ENCODE measurements around the gene IL17B. TPM values are rescaled to one million over a fixed set of nuclear protein-coding genes. Genes with fewer than 3 reads are reported as not detected.

IL17B gene
- total and polyA plus RNA-seq, 2 of the 13 experiments (the other 11 are each of a cell fraction or from before 2014, with no cell fraction given): 0.29 to 2.6 TPM

DNA sequence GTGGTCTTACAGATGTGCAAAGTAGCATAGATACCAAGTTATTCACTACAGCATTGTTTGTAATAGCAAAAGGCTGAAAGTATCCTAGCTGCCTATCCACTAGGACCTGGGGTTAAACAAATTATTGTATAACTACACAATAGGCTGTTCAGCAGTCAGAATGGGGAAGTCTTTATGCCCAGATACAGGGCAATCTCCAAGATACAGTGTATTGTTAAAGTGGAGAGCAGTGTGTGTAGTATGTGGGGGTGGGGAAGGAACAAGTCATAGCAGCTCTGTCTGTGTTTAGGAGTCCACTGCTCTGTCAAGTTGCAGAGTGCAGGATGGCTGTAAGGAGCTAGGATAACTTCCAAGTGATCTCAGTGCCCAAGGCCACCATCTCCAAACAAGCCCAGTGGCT lies 15.7 kb downstream of the IL17B start:
- ChIA-PET POLR2A (no interaction called here), CTCF (ENCODE audit: low intra/inter-chr PET ratio, low total read pairs) (no interaction called here)
- DNase-seq (ENCODE audit: low spot score): no peak
- H3K4me3 ChIP-seq (replicated peaks in 1 of 3; ENCODE audit: insufficient read depth in 1 of 3, low read depth in 2 of 3, low read length in 3 of 3): no peak overlapping the region
- peaks cover 50% of the 10 kb centered on the region for H3K4me1 ChIP-seq (ENCODE audit: insufficient read depth, low read length)
- no peaks in the 10 kb centered on the region for H3K9me3 ChIP-seq (ENCODE audit: low read length)
- no peaks in the 10 kb centered on the region; a peak in 1 of 5 replicates for H3K27me3 ChIP-seq (ENCODE audit: control insufficient read depth in 1 of 2, insufficient read depth in 2 of 2, low read length in 2 of 2)
- no TSS peak for BruUV-seq (replicated peaks)
- H3K36me3 ChIP-seq (replicated peaks in 1 of 2; ENCODE audit: control insufficient read depth in 1 of 2, insufficient read depth in 2 of 2, low read length in 2 of 2): no peaks in the 10 kb centered on the region
- FAIRE-seq: no peak
- no peak overlapping the region for H3K27ac ChIP-seq (ENCODE audit: extremely low read length, insufficient read depth, low read length)
- H3K79me2 ChIP-seq (ENCODE audit: insufficient read depth, low read length): no peaks in the 10 kb centered on the region
- in situ Hi-C loops (cut with HindIII; ENCODE audit: extremely low pct_ligation_motif_present, low pct_unique_long_range_greater_than_20kb) (no loop called here), intact Hi-C loops (cut with micrococcal nuclease; ENCODE audit: unreplicated experiment) (no loop called here)
- TF ChIP-seq ZNF224 (CRISPR knock-in tag; IDR thresholded peaks at IDR 0.05) (no peak), ZNF350 (CRISPR knock-in tag; IDR thresholded peaks at IDR 0.05; ENCODE audit: borderline replicate concordance, low read depth) (no peak), CBX2 (IDR thresholded peaks at IDR 0.05; ENCODE audit: low read depth, low read length) (no peak), CBX2 (CRISPR knock-in tag; IDR thresholded peaks at IDR 0.05; ENCODE audit: low read depth) (no peak), KAT2B (IDR thresholded peaks at IDR 0.05; ENCODE audit: borderline replicate concordance, low read depth, low read length) (no peak)
- TF ChIP-seq, protein P1, sequence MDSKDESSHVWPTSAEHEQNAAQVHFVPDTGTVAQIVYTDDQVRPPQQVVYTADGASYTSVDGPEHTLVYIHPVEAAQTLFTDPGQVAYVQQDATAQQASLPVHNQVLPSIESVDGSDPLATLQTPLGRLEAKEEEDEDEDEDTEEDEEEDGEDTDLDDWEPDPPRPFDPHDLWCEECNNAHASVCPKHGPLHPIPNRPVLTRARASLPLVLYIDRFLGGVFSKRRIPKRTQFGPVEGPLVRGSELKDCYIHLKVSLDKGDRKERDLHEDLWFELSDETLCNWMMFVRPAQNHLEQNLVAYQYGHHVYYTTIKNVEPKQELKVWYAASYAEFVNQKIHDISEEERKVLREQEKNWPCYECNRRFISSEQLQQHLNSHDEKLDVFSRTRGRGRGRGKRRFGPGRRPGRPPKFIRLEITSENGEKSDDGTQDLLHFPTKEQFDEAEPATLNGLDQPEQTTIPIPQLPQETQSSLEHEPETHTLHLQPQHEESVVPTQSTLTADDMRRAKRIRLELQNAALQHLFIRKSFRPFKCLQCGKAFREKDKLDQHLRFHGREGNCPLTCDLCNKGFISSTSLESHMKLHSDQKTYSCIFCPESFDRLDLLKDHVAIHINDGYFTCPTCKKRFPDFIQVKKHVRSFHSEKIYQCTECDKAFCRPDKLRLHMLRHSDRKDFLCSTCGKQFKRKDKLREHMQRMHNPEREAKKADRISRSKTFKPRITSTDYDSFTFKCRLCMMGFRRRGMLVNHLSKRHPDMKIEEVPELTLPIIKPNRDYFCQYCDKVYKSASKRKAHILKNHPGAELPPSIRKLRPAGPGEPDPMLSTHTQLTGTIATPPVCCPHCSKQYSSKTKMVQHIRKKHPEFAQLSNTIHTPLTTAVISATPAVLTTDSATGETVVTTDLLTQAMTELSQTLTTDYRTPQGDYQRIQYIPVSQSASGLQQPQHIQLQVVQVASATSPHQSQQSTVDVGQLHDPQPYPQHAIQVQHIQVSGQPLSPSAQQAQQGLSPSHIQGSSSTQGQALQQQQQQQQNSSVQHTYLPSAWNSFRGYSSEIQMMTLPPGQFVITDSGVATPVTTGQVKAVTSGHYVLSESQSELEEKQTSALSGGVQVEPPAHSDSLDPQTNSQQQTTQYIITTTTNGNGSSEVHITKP (CRISPR knock-in tag; IDR thresholded peaks at IDR 0.05; ENCODE audit: low read depth): no peak
- H3K4me2 ChIP-seq (ENCODE audit: low read depth, low read length): no peak overlapping the region
- no peak for ATAC-seq
- H2AFZ ChIP-seq (ENCODE audit: low read length): no peak overlapping the region
- H4K20me1 ChIP-seq (ENCODE audit: insufficient read depth, low read length): no peaks in the 10 kb centered on the region
- H3K9ac ChIP-seq (ENCODE audit: insufficient read depth, low read depth, low read length): no peak overlapping the region
